Measurements from ENCODE around the gene BPTF. TPM values are rescaled to one million over a fixed set of nuclear protein-coding genes. Genes with fewer than 3 reads are reported as not detected.

Gene BPTF
- total and polyA plus RNA-seq, 2 of the 8 experiments (the other 6 are each of a cell fraction or from before 2014, with no cell fraction given) = 107 to 228 TPM

GRCh38 chr17:67922503-67922902 is 97.2 kb downstream of the BPTF start (continued):
- TF ChIP-seq, protein P1, sequence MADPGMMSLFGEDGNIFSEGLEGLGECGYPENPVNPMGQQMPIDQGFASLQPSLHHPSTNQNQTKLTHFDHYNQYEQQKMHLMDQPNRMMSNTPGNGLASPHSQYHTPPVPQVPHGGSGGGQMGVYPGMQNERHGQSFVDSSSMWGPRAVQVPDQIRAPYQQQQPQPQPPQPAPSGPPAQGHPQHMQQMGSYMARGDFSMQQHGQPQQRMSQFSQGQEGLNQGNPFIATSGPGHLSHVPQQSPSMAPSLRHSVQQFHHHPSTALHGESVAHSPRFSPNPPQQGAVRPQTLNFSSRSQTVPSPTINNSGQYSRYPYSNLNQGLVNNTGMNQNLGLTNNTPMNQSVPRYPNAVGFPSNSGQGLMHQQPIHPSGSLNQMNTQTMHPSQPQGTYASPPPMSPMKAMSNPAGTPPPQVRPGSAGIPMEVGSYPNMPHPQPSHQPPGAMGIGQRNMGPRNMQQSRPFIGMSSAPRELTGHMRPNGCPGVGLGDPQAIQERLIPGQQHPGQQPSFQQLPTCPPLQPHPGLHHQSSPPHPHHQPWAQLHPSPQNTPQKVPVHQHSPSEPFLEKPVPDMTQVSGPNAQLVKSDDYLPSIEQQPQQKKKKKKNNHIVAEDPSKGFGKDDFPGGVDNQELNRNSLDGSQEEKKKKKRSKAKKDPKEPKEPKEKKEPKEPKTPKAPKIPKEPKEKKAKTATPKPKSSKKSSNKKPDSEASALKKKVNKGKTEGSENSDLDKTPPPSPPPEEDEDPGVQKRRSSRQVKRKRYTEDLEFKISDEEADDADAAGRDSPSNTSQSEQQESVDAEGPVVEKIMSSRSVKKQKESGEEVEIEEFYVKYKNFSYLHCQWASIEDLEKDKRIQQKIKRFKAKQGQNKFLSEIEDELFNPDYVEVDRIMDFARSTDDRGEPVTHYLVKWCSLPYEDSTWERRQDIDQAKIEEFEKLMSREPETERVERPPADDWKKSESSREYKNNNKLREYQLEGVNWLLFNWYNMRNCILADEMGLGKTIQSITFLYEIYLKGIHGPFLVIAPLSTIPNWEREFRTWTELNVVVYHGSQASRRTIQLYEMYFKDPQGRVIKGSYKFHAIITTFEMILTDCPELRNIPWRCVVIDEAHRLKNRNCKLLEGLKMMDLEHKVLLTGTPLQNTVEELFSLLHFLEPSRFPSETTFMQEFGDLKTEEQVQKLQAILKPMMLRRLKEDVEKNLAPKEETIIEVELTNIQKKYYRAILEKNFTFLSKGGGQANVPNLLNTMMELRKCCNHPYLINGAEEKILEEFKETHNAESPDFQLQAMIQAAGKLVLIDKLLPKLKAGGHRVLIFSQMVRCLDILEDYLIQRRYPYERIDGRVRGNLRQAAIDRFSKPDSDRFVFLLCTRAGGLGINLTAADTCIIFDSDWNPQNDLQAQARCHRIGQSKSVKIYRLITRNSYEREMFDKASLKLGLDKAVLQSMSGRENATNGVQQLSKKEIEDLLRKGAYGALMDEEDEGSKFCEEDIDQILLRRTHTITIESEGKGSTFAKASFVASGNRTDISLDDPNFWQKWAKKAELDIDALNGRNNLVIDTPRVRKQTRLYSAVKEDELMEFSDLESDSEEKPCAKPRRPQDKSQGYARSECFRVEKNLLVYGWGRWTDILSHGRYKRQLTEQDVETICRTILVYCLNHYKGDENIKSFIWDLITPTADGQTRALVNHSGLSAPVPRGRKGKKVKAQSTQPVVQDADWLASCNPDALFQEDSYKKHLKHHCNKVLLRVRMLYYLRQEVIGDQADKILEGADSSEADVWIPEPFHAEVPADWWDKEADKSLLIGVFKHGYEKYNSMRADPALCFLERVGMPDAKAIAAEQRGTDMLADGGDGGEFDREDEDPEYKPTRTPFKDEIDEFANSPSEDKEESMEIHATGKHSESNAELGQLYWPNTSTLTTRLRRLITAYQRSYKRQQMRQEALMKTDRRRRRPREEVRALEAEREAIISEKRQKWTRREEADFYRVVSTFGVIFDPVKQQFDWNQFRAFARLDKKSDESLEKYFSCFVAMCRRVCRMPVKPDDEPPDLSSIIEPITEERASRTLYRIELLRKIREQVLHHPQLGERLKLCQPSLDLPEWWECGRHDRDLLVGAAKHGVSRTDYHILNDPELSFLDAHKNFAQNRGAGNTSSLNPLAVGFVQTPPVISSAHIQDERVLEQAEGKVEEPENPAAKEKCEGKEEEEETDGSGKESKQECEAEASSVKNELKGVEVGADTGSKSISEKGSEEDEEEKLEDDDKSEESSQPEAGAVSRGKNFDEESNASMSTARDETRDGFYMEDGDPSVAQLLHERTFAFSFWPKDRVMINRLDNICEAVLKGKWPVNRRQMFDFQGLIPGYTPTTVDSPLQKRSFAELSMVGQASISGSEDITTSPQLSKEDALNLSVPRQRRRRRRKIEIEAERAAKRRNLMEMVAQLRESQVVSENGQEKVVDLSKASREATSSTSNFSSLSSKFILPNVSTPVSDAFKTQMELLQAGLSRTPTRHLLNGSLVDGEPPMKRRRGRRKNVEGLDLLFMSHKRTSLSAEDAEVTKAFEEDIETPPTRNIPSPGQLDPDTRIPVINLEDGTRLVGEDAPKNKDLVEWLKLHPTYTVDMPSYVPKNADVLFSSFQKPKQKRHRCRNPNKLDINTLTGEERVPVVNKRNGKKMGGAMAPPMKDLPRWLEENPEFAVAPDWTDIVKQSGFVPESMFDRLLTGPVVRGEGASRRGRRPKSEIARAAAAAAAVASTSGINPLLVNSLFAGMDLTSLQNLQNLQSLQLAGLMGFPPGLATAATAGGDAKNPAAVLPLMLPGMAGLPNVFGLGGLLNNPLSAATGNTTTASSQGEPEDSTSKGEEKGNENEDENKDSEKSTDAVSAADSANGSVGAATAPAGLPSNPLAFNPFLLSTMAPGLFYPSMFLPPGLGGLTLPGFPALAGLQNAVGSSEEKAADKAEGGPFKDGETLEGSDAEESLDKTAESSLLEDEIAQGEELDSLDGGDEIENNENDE (IDR thresholded peaks at IDR 0.05; ENCODE audit: insufficient replicate concordance, low read length) = no peak
- TF ChIP-seq HDAC6 (IDR thresholded peaks at IDR 0.05; ENCODE audit: low read depth, low read length) = no peak
- no peak for TF ChIP-seq SAP30 (IDR thresholded peaks at IDR 0.05; ENCODE audit: insufficient read depth, insufficient replicate concordance, low read length)
- TF ChIP-seq ATF3 (IDR thresholded peaks at IDR 0.05; ENCODE audit: insufficient read depth, low read depth, low read length) = no peak
- no peak for TF ChIP-seq KDM1A (IDR thresholded peaks at IDR 0.05; ENCODE audit: borderline replicate concordance, low read length)
- no peak for TF ChIP-seq SP2 (IDR thresholded peaks at IDR 0.05; ENCODE audit: low read length)
- no peak for TF ChIP-seq NANOG (IDR thresholded peaks at IDR 0.05; ENCODE audit: insufficient read depth, low read depth, low read length, poor library complexity, severe bottlenecking)
